Parathyroid adenoma (tissue), 2 donors: Measurements from ENCODE around the gene SERTAD4.

Experiments used
- H2AFZ ChIP-seq: fragments of 300-600 bp; sonication (generic); one replicate; pipeline ENCODE4 v1.7.0; 2017; ENCODE audit warnings: antibody characterized with exemption, mild to moderate bottlenecking
- H3K27ac ChIP-seq: fragments of 300-600 bp; sonication (generic); one replicate; pipeline ENCODE4 v1.7.0; 2017
- H3K27me3 ChIP-seq: fragments of 300-600 bp; sonication (generic); one replicate; pipeline ENCODE4 v1.7.0; 2017; ENCODE audit warnings: low read length; ENCODE audit not compliant: control insufficient read depth, insufficient read depth
- H3K36me3 ChIP-seq: fragments of 300-600 bp; sonication (generic); one replicate; pipeline ENCODE4 v1.7.0; 2017; ENCODE audit warnings: low read length; ENCODE audit not compliant: control insufficient read depth, insufficient read depth
- H3K4me1 ChIP-seq: fragments of 300-600 bp; sonication (generic); one replicate; pipeline ENCODE4 v1.7.0; 2017; ENCODE audit warnings: control low read depth
- H3K4me2 ChIP-seq: fragments of 300-600 bp; sonication (generic); one replicate; pipeline ENCODE4 v1.7.0; 2017; ENCODE audit warnings: low read length
- H3K4me3 ChIP-seq: fragments of 300-600 bp; sonication (generic); one replicate; pipeline ENCODE4 v1.7.0; 2017; ENCODE audit warnings: low read depth, low read length
- H3K79me2 ChIP-seq: fragments of 300-600 bp; sonication (generic); one replicate; pipeline ENCODE4 v1.7.0; 2017; ENCODE audit warnings: control low read depth
- H3K9ac ChIP-seq: fragments of 300-600 bp; sonication (generic); one replicate; pipeline ENCODE4 v1.7.0; 2017; ENCODE audit warnings: mild to moderate bottlenecking
- H3K9me3 ChIP-seq: fragments of 300-600 bp; sonication (generic); one replicate; pipeline ENCODE4 v1.7.0; 2017; ENCODE audit warnings: low read length; ENCODE audit not compliant: control insufficient read depth
- TF ChIP-seq, protein P1 (sequence below): fragments of 300-600 bp; sonication (generic); IDR thresholded peaks from one replicate; pipeline ENCODE4 v1.7.0; 2017; ENCODE audit warnings: antibody characterized with exemption, mild to moderate bottlenecking
- donor health status: primary hyperparathyroidism.

SERTAD4 gene

DNA sequence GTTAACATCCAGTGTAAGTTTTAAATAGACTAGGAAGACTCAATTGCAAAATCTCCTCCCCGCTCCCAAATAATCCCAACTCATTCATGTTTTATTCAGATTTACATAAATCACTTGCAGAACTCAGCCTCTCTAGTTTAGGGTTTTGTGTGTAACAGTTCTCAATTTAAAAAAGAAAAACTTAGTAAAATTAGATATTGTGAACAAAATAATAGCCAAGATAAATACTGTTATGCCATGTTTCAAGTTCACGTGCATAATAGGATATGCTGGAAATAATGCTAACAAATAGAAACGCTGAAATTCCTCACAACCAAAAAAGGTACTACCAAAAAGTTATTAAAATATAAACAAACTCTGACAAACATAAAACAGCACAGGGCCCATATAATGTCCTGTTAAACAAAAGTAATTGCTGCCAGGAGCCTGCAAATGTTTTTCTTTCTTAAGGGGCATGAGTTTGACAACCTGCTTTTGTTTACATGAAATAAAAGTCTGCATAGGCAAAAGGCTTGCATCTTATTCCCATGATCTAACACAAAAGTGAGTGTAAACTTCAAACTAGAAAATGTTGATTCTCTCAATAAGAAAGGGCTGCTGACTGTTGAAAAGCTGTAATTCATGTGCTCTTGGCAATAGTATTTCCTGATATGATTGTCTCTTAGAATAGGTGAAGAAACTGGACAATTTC, 2.9 kb downstream of the SERTAD4 start:
- H3K4me2 ChIP-seq, result no peak overlapping the region
- H3K27me3 ChIP-seq, result no peaks in the 10 kb centered on the region
- H2AFZ ChIP-seq, result no peak overlapping the region
- peaks cover 12% of the 10 kb centered on the region for H3K4me1 ChIP-seq
- H3K79me2 ChIP-seq, result no peaks in the 10 kb centered on the region
- H3K4me3 ChIP-seq, result no peak overlapping the region
- TF ChIP-seq, protein P1, sequence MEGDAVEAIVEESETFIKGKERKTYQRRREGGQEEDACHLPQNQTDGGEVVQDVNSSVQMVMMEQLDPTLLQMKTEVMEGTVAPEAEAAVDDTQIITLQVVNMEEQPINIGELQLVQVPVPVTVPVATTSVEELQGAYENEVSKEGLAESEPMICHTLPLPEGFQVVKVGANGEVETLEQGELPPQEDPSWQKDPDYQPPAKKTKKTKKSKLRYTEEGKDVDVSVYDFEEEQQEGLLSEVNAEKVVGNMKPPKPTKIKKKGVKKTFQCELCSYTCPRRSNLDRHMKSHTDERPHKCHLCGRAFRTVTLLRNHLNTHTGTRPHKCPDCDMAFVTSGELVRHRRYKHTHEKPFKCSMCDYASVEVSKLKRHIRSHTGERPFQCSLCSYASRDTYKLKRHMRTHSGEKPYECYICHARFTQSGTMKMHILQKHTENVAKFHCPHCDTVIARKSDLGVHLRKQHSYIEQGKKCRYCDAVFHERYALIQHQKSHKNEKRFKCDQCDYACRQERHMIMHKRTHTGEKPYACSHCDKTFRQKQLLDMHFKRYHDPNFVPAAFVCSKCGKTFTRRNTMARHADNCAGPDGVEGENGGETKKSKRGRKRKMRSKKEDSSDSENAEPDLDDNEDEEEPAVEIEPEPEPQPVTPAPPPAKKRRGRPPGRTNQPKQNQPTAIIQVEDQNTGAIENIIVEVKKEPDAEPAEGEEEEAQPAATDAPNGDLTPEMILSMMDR, result no peak
- no peak overlapping the region for H3K9ac ChIP-seq
- H3K9me3 ChIP-seq, result no peaks in the 10 kb centered on the region
- H3K36me3 ChIP-seq, result no peaks in the 10 kb centered on the region
- H3K27ac ChIP-seq, result no peak overlapping the region

DNA sequence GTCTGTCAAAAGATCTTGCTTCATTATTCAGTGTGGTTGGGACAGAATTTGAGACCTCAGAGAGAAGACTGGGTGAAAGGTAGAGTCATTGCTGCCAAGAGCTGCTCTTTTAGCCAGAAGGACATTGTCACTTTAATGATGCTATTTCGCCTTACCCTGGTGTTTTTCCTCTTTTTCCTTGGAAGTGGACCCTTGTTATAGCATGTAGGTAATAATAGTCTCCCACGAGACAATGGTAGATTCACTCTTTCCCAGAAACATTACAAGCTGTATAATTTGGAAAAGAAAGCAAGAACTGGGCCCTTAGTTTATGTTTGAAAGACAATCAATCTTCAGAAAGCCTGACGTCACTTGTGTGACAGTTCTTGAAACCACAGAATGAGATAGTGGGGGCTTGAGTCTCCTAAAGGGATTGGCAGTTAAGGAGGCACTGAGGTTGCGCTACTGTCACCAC, 3.8 kb downstream of the SERTAD4 start:
- Histone ChIP-seq H3K4me3 (no peak overlapping the region), H3K27me3 (no peaks in the 10 kb centered on the region), H2AFZ (peak overlapping the region; percentile 4), H3K9me3 (no peaks in the 10 kb centered on the region), H3K4me1 (peaks cover 12% of the 10 kb centered on the region), H3K9ac (no peak overlapping the region), H3K79me2 (no peaks in the 10 kb centered on the region), H3K4me2 (no peak overlapping the region), H3K27ac (peak overlapping the region; percentile 56), H3K36me3 (no peaks in the 10 kb centered on the region)
- TF ChIP-seq, protein P1, result no peak

DNA sequence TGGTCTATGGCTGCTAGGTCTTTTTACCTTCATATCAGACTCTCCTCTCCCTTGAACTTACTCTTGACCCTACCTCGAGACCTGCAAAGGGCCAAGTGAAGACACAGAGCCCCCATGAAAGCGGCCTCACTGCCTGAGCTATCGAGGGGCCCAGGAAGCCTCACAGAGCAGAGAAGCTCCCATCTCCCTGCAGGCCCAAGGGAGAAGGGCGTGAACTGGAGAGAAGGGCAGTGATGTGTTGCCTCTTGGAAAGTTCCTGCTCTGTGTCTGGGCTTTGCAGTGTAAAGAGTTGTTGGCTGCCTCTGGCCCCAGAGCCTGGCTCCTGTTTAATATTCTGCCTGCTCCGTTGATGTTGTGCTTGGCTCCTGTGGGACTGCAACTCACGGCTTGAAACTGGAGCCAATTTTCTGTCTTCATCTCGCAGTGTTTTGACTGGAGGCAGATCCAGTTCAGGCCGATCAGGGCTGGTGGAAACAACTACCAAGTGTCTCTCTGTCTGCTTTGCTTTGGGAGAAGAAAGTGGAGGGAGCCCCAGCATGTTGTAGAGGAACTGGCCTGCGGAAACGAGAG, 4.3 kb downstream of the SERTAD4 start:
- Histone ChIP-seq H3K4me2 (no peak overlapping the region), H3K4me1 (peaks cover 12% of the 10 kb centered on the region), H3K27ac (peak overlapping the region; percentile 56), H3K9ac (no peak overlapping the region), H3K36me3 (no peaks in the 10 kb centered on the region), H3K79me2 (no peaks in the 10 kb centered on the region), H2AFZ (peak overlapping the region; percentile 4), H3K4me3 (no peak overlapping the region), H3K9me3 (no peaks in the 10 kb centered on the region), H3K27me3 (no peaks in the 10 kb centered on the region)
- TF ChIP-seq, protein P1, result no peak

DNA sequence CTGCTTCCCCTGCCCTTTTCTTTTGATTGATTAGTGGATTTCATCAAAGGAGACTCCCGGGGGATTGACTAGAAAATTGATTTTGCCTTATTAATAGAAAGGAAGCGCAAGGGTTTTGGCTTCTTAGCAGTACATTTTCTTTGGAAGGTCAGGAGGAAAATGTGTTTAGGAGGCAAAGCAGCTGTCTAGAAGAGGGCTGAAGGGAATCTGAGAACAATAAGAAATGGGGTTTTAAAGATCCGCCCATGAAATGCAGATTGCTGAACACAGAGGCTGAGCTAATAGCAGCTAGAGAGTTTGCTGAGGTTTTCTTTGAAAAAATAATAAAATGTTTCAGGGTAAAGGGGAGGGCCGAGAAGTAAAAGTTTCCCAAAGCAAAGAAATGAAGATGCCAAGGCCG, 4.9 kb downstream of the SERTAD4 start:
- Histone ChIP-seq H2AFZ (peak overlapping the region; percentile 4), H3K4me1 (peaks cover 12% of the 10 kb centered on the region), H3K36me3 (no peaks in the 10 kb centered on the region), H3K9me3 (no peaks in the 10 kb centered on the region), H3K9ac (no peak overlapping the region), H3K79me2 (no peaks in the 10 kb centered on the region), H3K27ac (peak overlapping the region; percentile 56), H3K4me3 (no peak overlapping the region), H3K4me2 (no peak overlapping the region), H3K27me3 (no peaks in the 10 kb centered on the region)
- TF ChIP-seq, protein P1, result no peak

DNA sequence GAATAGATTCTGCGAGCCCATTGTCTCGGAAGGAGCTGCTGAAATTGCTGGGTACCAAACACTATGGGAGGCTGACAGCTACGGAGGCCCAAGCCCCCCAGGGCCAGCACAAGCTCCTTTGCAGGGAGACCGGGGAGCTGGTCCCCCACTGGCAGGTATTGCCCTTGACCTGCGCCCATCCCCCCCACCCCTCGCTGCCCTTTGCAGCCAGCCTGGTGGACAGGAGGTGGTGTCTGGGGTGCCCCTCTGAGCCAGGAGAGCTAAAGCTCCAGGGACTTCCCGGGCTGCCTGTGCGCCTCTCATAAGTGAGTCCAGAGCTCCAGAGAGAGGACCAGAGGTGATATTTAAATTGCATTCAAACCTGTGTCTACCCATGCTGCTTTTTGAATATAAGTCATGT, 5.4 kb downstream of the SERTAD4 start:
- Histone ChIP-seq H3K36me3 (no peaks in the 10 kb centered on the region), H3K27ac (peak overlapping the region; percentile 56), H3K27me3 (no peaks in the 10 kb centered on the region), H3K4me2 (no peak overlapping the region), H3K4me3 (no peak overlapping the region), H3K4me1 (peaks cover 12% of the 10 kb centered on the region), H3K9me3 (no peaks in the 10 kb centered on the region), H3K9ac (no peak overlapping the region), H2AFZ (no peak overlapping the region), H3K79me2 (no peaks in the 10 kb centered on the region)
- TF ChIP-seq, protein P1, result no peak
